ENCODE results near the gene RREB1.
A peak's percentile ranks its signal among the peaks of the same experiment; 100 is the strongest.

Gene RREB1

GRCh38 chr6:7157752-7158616 is 50.2 kb downstream of the RREB1 start:
- DNase-seq: no peak
- Mint-ChIP-seq H3K27ac (peak overlapping the region; percentile 64), H3K4me3 (no peak overlapping the region)

GRCh38 chr6:7159790-7160525 is 52.2 kb downstream of the RREB1 start:
- H3K27me3 Mint-ChIP-seq (ENCODE audit: low read depth, poor library complexity): peaks cover 3% of the 10 kb centered on the region
- no peaks in the 10 kb centered on the region for H3K9me3 Mint-ChIP-seq
- no peak for TF ChIP-seq CTCF (IDR thresholded peaks at IDR 0.05)
- peaks cover 5% of the 10 kb centered on the region for H3K36me3 Mint-ChIP-seq (ENCODE audit: low read depth)
- no peak overlapping the region for H3K4me3 Mint-ChIP-seq
- no peak for DNase-seq
- no peak overlapping the region for H3K27ac Mint-ChIP-seq
- peaks cover 91% of the 10 kb centered on the region for H3K4me1 Mint-ChIP-seq

More at GRCh38 chr6:7157752-7158616, 50.2 kb downstream of the RREB1 start:
- H3K9me3 Mint-ChIP-seq: no peaks in the 10 kb centered on the region
- TF ChIP-seq CTCF (IDR thresholded peaks at IDR 0.05): no peak
- peaks cover 5% of the 10 kb centered on the region for H3K36me3 Mint-ChIP-seq (ENCODE audit: low read depth)
- H3K27me3 Mint-ChIP-seq (ENCODE audit: low read depth, poor library complexity): peaks cover 3% of the 10 kb centered on the region
- peaks cover 91% of the 10 kb centered on the region for H3K4me1 Mint-ChIP-seq

- Mint-ChIP-seq H3K27me3 (ENCODE audit: low read depth, poor library complexity) (peaks cover 3% of the 10 kb centered on the region), H3K4me3 (no peak overlapping the region), H3K4me1 (peaks cover 91% of the 10 kb centered on the region), H3K9me3 (no peaks in the 10 kb centered on the region), H3K36me3 (ENCODE audit: low read depth) (peaks cover 5% of the 10 kb centered on the region), H3K27ac (no peak overlapping the region)
- TF ChIP-seq CTCF (IDR thresholded peaks at IDR 0.05): no peak
- no peak for DNase-seq
These were observed 53.5 kb downstream of the RREB1 start for GRCh38 chr6:7161253-7161623.

- peak overlapping the region; percentile 8 for H3K4me3 Mint-ChIP-seq
- H3K36me3 Mint-ChIP-seq (ENCODE audit: low read depth): peaks cover 5% of the 10 kb centered on the region
- H3K9me3 Mint-ChIP-seq: no peaks in the 10 kb centered on the region
- peak overlapping the region; percentile 71 for H3K27ac Mint-ChIP-seq
- peaks cover 3% of the 10 kb centered on the region for H3K27me3 Mint-ChIP-seq (ENCODE audit: low read depth, poor library complexity)
- no peak for TF ChIP-seq CTCF (IDR thresholded peaks at IDR 0.05)
- no peak for DNase-seq
- peaks cover 91% of the 10 kb centered on the region for H3K4me1 Mint-ChIP-seq
These were observed 54.1 kb downstream of the RREB1 start for GRCh38 chr6:7161845-7162244.

GRCh38 chr6:7163661-7164071 is 55.9 kb downstream of the RREB1 start:
- H3K27me3 Mint-ChIP-seq (ENCODE audit: low read depth, poor library complexity): peaks cover 3% of the 10 kb centered on the region
- no peak for TF ChIP-seq CTCF (IDR thresholded peaks at IDR 0.05)
- DNase-seq: no peak
- H3K4me1 Mint-ChIP-seq: peaks cover 84% of the 10 kb centered on the region
- no peak overlapping the region for H3K27ac Mint-ChIP-seq
- H3K9me3 Mint-ChIP-seq: no peaks in the 10 kb centered on the region
- H3K4me3 Mint-ChIP-seq: no peak overlapping the region
- H3K36me3 Mint-ChIP-seq (ENCODE audit: low read depth): no peaks in the 10 kb centered on the region

All from nephron progenitor cell (in vitro differentiated cells).